ENCODE data around the gene JPH4. TPM values are rescaled to one million over a fixed set of nuclear protein-coding genes. Genes with fewer than 3 reads are reported as not detected.

JPH4 gene
- total RNA-seq, 4 donors from 2014 or later: 0.09 TPM; not detected in 3

GRCh38 chr14:23536494-23536893 is 42.1 kb downstream of the JPH4 start:
- DNase-seq (no peak), ATAC-seq (no peak)
- no peaks in the 10 kb centered on the region for H3K36me3 ChIP-seq
- H3K4me1 ChIP-seq: no peaks in the 10 kb centered on the region
- in situ Hi-C loops (cut with MboI; ENCODE audit: low sequenced_read_pairs in 4 of 4) (no loop called here), intact Hi-C loops (cut with DNase I; ENCODE audit: low total_unique reads) (no loop called here)
- no peak overlapping the region for H3K27ac ChIP-seq
- no peak for TF ChIP-seq CTCF (IDR thresholded peaks at IDR 0.05 in 4 of 5, conservative IDR thresholded peaks at IDR 0.05 in 1 of 5)
- no peak for TF ChIP-seq POLR2A (IDR thresholded peaks at IDR 0.05)
- no peak overlapping the region for H3K4me3 ChIP-seq
- H3K27me3 ChIP-seq: no peaks in the 10 kb centered on the region
- H3K9me3 ChIP-seq: no peaks in the 10 kb centered on the region

- in situ Hi-C loops (cut with MboI; ENCODE audit: low sequenced_read_pairs in 4 of 4) (no loop called here), intact Hi-C loops (cut with DNase I; ENCODE audit: low total_unique reads) (no loop called here)
- TF ChIP-seq CTCF (IDR thresholded peaks at IDR 0.05 in 4 of 5, conservative IDR thresholded peaks at IDR 0.05 in 1 of 5): no peak
- no peak for TF ChIP-seq POLR2A (IDR thresholded peaks at IDR 0.05)
- Histone ChIP-seq H3K27ac (no peak overlapping the region), H3K27me3 (no peaks in the 10 kb centered on the region), H3K36me3 (no peaks in the 10 kb centered on the region), H3K4me1 (no peaks in the 10 kb centered on the region), H3K9me3 (no peaks in the 10 kb centered on the region), H3K4me3 (no peak overlapping the region)
- ATAC-seq (no peak), DNase-seq (no peak)
Measured at GRCh38 chr14:23535943-23536342, 42.6 kb downstream of the JPH4 start.

- no peak overlapping the region for H3K4me3 ChIP-seq
- in situ Hi-C loops (cut with MboI; ENCODE audit: low sequenced_read_pairs in 4 of 4): no loop called here
- no peak overlapping the region for H3K27ac ChIP-seq
- H3K9me3 ChIP-seq: no peaks in the 10 kb centered on the region
- H3K4me1 ChIP-seq: no peaks in the 10 kb centered on the region
- intact Hi-C loops (cut with DNase I; ENCODE audit: low total_unique reads): no loop called here
- no peak for ATAC-seq
- H3K36me3 ChIP-seq: no peaks in the 10 kb centered on the region
- TF ChIP-seq CTCF (IDR thresholded peaks at IDR 0.05 in 4 of 5, conservative IDR thresholded peaks at IDR 0.05 in 1 of 5) (no peak), POLR2A (IDR thresholded peaks at IDR 0.05) (no peak)
- no peak for DNase-seq
- H3K27me3 ChIP-seq: no peaks in the 10 kb centered on the region
Measured at GRCh38 chr14:23533652-23534435, 44.7 kb downstream of the JPH4 start.

GRCh38 chr14:23532658-23533057 is 45.9 kb downstream of the JPH4 start:
- TF ChIP-seq POLR2A (IDR thresholded peaks at IDR 0.05) (no peak), CTCF (IDR thresholded peaks at IDR 0.05 in 4 of 5, conservative IDR thresholded peaks at IDR 0.05 in 1 of 5) (no peak)
- in situ Hi-C loops (cut with MboI; ENCODE audit: low sequenced_read_pairs in 4 of 4) (no loop called here), intact Hi-C loops (cut with DNase I; ENCODE audit: low total_unique reads) (no loop called here)

More at GRCh38 chr14:23532658-23533057, 45.9 kb downstream of the JPH4 start:
- no peaks in the 10 kb centered on the region for H3K27me3 ChIP-seq
- H3K9me3 ChIP-seq: no peaks in the 10 kb centered on the region
- ATAC-seq (no peak), DNase-seq (no peak)
- no peaks in the 10 kb centered on the region for H3K4me1 ChIP-seq
- no peak overlapping the region for H3K4me3 ChIP-seq
- no peaks in the 10 kb centered on the region for H3K36me3 ChIP-seq
- no peak overlapping the region for H3K27ac ChIP-seq

Data from gastrocnemius medialis (tissue), 4 donors.